ENCODE results near the gene SRSF1.

The SRSF1 gene

GRCh38 chr17:58019521-58019920 lies 12.5 kb upstream of the SRSF1 start:
- in situ Hi-C loops (cut with MboI; ENCODE audit: low sequenced_read_pairs) = no loop called here

- in situ Hi-C loops (cut with MboI; ENCODE audit: low sequenced_read_pairs) = no loop called here
These were observed 12.0 kb upstream of the SRSF1 start for GRCh38 chr17:58019039-58019438.

GRCh38 chr17:58010067-58010799 lies 3.2 kb upstream of the SRSF1 start:
- in situ Hi-C loops (cut with MboI; ENCODE audit: low sequenced_read_pairs) = no loop called here

- in situ Hi-C loops (cut with MboI; ENCODE audit: low sequenced_read_pairs) = loop anchor here (10.0 kb wide), 1 partner anchor 153 kb away; the partner anchor contains the start of gene MRPS23
These were observed 998 bp upstream of the SRSF1 start for GRCh38 chr17:58007781-58008706.

- in situ Hi-C loops (cut with MboI; ENCODE audit: low sequenced_read_pairs) = loop anchor here (10.0 kb wide), 1 partner anchor 152 kb away; the partner anchor contains the start of gene MRPS23
These were observed 504 bp downstream of the SRSF1 start for GRCh38 chr17:58006560-58006923.

GRCh38 chr17:58005728-58006559 lies 1.1 kb downstream of the SRSF1 start:
- in situ Hi-C loops (cut with MboI; ENCODE audit: low sequenced_read_pairs) = loop anchor here (10.0 kb wide), 1 partner anchor 151 kb away; the partner anchor contains the start of gene MRPS23

GRCh38 chr17:58005031-58005727 lies 1.9 kb downstream of the SRSF1 start:
- in situ Hi-C loops (cut with MboI; ENCODE audit: low sequenced_read_pairs) = loop anchor here (10.0 kb wide), 1 partner anchor 150 kb away; the partner anchor contains the start of gene MRPS23

GRCh38 chr17:58004060-58004459 lies 3.0 kb downstream of the SRSF1 start:
- in situ Hi-C loops (cut with MboI; ENCODE audit: low sequenced_read_pairs) = loop anchor here (10.0 kb wide), 1 partner anchor 149 kb away; the partner anchor contains the start of gene MRPS23

GRCh38 chr17:58002973-58003372 lies 4.1 kb downstream of the SRSF1 start:
- in situ Hi-C loops (cut with MboI; ENCODE audit: low sequenced_read_pairs) = loop anchor here (10.0 kb wide), 1 partner anchor 148 kb away; the partner anchor contains the start of gene MRPS23

- in situ Hi-C loops (cut with MboI; ENCODE audit: low sequenced_read_pairs) = loop anchor here (10.0 kb wide), 1 partner anchor 148 kb away; the partner anchor contains the start of gene MRPS23
These were observed 4.7 kb downstream of the SRSF1 start for GRCh38 chr17:58002154-58002948.

- in situ Hi-C loops (cut with MboI; ENCODE audit: low sequenced_read_pairs) = loop anchor here (10.0 kb wide), 1 partner anchor 147 kb away; the partner anchor contains the start of gene MRPS23
These were observed 5.5 kb downstream of the SRSF1 start for GRCh38 chr17:58001461-58002124.

- in situ Hi-C loops (cut with MboI; ENCODE audit: low sequenced_read_pairs) = loop anchor here (10.0 kb wide), 1 partner anchor 145 kb away; the partner anchor contains the start of gene MRPS23
These were observed 7.5 kb downstream of the SRSF1 start for GRCh38 chr17:57999496-58000017.

GRCh38 chr17:57999010-57999495 lies 8.0 kb downstream of the SRSF1 start:
- in situ Hi-C loops (cut with MboI; ENCODE audit: low sequenced_read_pairs) = no loop called here

GRCh38 chr17:57997085-57997809 lies 9.8 kb downstream of the SRSF1 start:
- in situ Hi-C loops (cut with MboI; ENCODE audit: low sequenced_read_pairs) = no loop called here

- in situ Hi-C loops (cut with MboI; ENCODE audit: low sequenced_read_pairs) = no loop called here
These were observed 11.7 kb downstream of the SRSF1 start for GRCh38 chr17:57995076-57995956.

GRCh38 chr17:57994436-57994835 lies 12.6 kb downstream of the SRSF1 start:
- in situ Hi-C loops (cut with MboI; ENCODE audit: low sequenced_read_pairs) = no loop called here

Data from HL-60/S4 treated with retinoic acid at 250 ng/mL for 4 days and 3 days (cell line).